Astrocyte (in vitro differentiated cells and primary cell): ENCODE results near the gene GALNT1.

Source experiments
- CTCF ChIP-seq: IDR thresholded peaks from 2 replicates; pipeline ENCODE4 v1.5.1; 2011; ENCODE audit warnings: low read depth, mild to moderate bottlenecking, inconsistent platforms, low read length, moderate library complexity; ENCODE audit not compliant: insufficient read depth
- EZH2 ChIP-seq: IDR thresholded peaks from 2 replicates; pipeline ENCODE4 v1.6.1; 2012; ENCODE audit warnings: mild to moderate bottlenecking, low read length, inconsistent platforms; ENCODE audit not compliant: insufficient read depth

- TF ChIP-seq CTCF (no peak), EZH2 (no peak)
These were observed 100.8 kb downstream of the GALNT1 start for GRCh38 chr18:35682281-35682867.
